Measurements from ENCODE around the gene CCDC27. TPM values are rescaled to one million over a fixed set of nuclear protein-coding genes. Genes with fewer than 3 reads are reported as not detected.
A peak's percentile ranks its signal among the peaks of the same experiment; 100 is the strongest.

The CCDC27 gene
- total and polyA plus RNA-seq, 4 donors, result not detected

- no peak for TF ChIP-seq SP1 (IDR thresholded peaks at IDR 0.05)
- no peak for TF ChIP-seq FOXA2 (IDR thresholded peaks at IDR 0.05)
- no peak for TF ChIP-seq YY1 (IDR thresholded peaks at IDR 0.05)
- no peak for TF ChIP-seq EGR1 (IDR thresholded peaks at IDR 0.05; ENCODE audit: low read depth in 2 of 2)
- TF ChIP-seq FOXA1 (IDR thresholded peaks at IDR 0.05), result no peak
- no peak for TF ChIP-seq HNF4G (IDR thresholded peaks at IDR 0.05)
- TF ChIP-seq REST (IDR thresholded peaks at IDR 0.05), result no peak
- TF ChIP-seq RXRA (IDR thresholded peaks at IDR 0.05), result no peak
- no peak for TF ChIP-seq GABPA (IDR thresholded peaks at IDR 0.05 in 1 of 2, conservative IDR thresholded peaks at IDR 0.05 in 1 of 2)
- no peak for TF ChIP-seq CTCF (IDR thresholded peaks at IDR 0.05; ENCODE audit: low read depth, low read length, missing input control)
- TF ChIP-seq MAX (IDR thresholded peaks at IDR 0.05), result no peak
- TF ChIP-seq NR2F2 (IDR thresholded peaks at IDR 0.05), result no peak
- TF ChIP-seq ZBTB33 (IDR thresholded peaks at IDR 0.05), result no peak
- Histone ChIP-seq H3K4me1 (ENCODE audit: control insufficient read depth in 4 of 4, insufficient read depth in 4 of 4, low read length in 3 of 4) (peaks cover 22 to 48% (median 40%) of the 10 kb centered on the region in 4 donors), H3K36me3 (ENCODE audit: control insufficient read depth in 4 of 4, insufficient read depth in 3 of 4, low read depth in 1 of 4, low read length in 3 of 4) (peaks cover 0 to 6% (median 1%) of the 10 kb centered on the region in 4 donors), H3K27ac (ENCODE audit: low read depth in 1 of 2, low read length in 2 of 2) (no peak overlapping the region), H3K4me3 (ENCODE audit: low read depth in 1 of 3, low read length in 3 of 3) (no peak overlapping the region), H3K27me3 (ENCODE audit: control insufficient read depth in 4 of 4, insufficient read depth in 4 of 4, low read length in 3 of 4) (no peaks in the 10 kb centered on the region), H3K9me3 (ENCODE audit: control insufficient read depth in 4 of 4, low read length in 3 of 4) (no peaks in the 10 kb centered on the region), H3K9ac (ENCODE audit: low read depth in 1 of 2, low read length in 2 of 2) (no peak overlapping the region)
- DNase-seq (ENCODE audit: low spot score), result peak; percentile 56
- 50% methylated on average over 19 of the region's 19 CpGs for WGBS
These were observed 22.2 kb downstream of the CCDC27 start for GRCh38 chr1:3774276-3774945.

- Histone ChIP-seq H3K9ac (ENCODE audit: low read depth in 1 of 2, low read length in 2 of 2) (no peak overlapping the region), H3K27ac (ENCODE audit: low read depth in 1 of 2, low read length in 2 of 2) (no peak overlapping the region), H3K9me3 (ENCODE audit: control insufficient read depth in 4 of 4, low read length in 3 of 4) (no peaks in the 10 kb centered on the region), H3K36me3 (ENCODE audit: control insufficient read depth in 4 of 4, insufficient read depth in 3 of 4, low read depth in 1 of 4, low read length in 3 of 4) (peaks cover 0 to 12% (median 6%) of the 10 kb centered on the region in 4 donors), H3K4me1 (ENCODE audit: control insufficient read depth in 4 of 4, insufficient read depth in 4 of 4, low read length in 3 of 4) (peaks cover 22 to 48% (median 40%) of the 10 kb centered on the region in 4 donors), H3K4me3 (ENCODE audit: low read depth in 1 of 3, low read length in 3 of 3) (no peak overlapping the region), H3K27me3 (ENCODE audit: control insufficient read depth in 4 of 4, insufficient read depth in 4 of 4, low read length in 3 of 4) (no peaks in the 10 kb centered on the region)
- 38% methylated on average over 17 of the region's 17 CpGs for WGBS
- peak; percentile 78 for DNase-seq (ENCODE audit: low spot score)
- TF ChIP-seq HNF4G (IDR thresholded peaks at IDR 0.05) (no peak), FOXA2 (IDR thresholded peaks at IDR 0.05) (no peak), RAD21 (IDR thresholded peaks at IDR 0.05) (no peak), YY1 (IDR thresholded peaks at IDR 0.05) (no peak), ZBTB33 (IDR thresholded peaks at IDR 0.05) (no peak), REST (IDR thresholded peaks at IDR 0.05) (no peak), ATF3 (IDR thresholded peaks at IDR 0.05) (no peak), RXRA (IDR thresholded peaks at IDR 0.05) (no peak), EGR1 (IDR thresholded peaks at IDR 0.05; ENCODE audit: low read depth in 2 of 2) (no peak)
These were observed 22.8 kb downstream of the CCDC27 start for GRCh38 chr1:3774946-3775489.

Measured in liver (tissue), 9 donors.